Activated CD4-positive, alpha-beta T cell treated with anti-CD3 and anti-CD28 coated beads, Interleukin-2, amount 10 ng/mL, durations not matched to agents 24 days and 14 days (primary cell): ENCODE measurements around the gene OGDH. TPM values are rescaled to one million over a fixed set of nuclear protein-coding genes. Genes with fewer than 3 reads are reported as not detected.

Experiments used
- DNase-seq: peaks from one replicate; pipeline ENCODE4 v3.0.0; 2022
- H3K27ac Mint-ChIP-seq: one replicate; pipeline ENCODE4 v1.8.0; 2022; ENCODE audit warnings: mild to moderate bottlenecking, mixed read lengths
- H3K27me3 Mint-ChIP-seq: one replicate; pipeline ENCODE4 v1.8.0; 2022; ENCODE audit warnings: mixed read lengths
- H3K36me3 Mint-ChIP-seq: one replicate; pipeline ENCODE4 v1.8.0; 2022; ENCODE audit warnings: low read depth, mild to moderate bottlenecking, mixed read lengths
- H3K4me1 Mint-ChIP-seq: one replicate; pipeline ENCODE4 v1.8.0; 2021; ENCODE audit warnings: mixed read lengths
- H3K4me3 Mint-ChIP-seq: one replicate; pipeline ENCODE4 v1.8.0; 2022; ENCODE audit warnings: mild to moderate bottlenecking, moderate library complexity, mixed read lengths
- H3K9me3 Mint-ChIP-seq: one replicate; pipeline ENCODE4 v1.8.0; 2021; ENCODE audit warnings: mixed read lengths
- intact Hi-C: fragments of 100-400 bp; cut with micrococcal nuclease; formaldehyde crosslinking; loops from one replicate; pipeline ENCODE4 v1.15.1; 2023
- total RNA-seq: library from RNA; stranded (reverse); gene quantifications from 2 replicates; pipeline ENCODE4 v1.2.3, GENCODE V29; 2022

The OGDH gene
- total RNA-seq, 1 donor from 2014 or later, result 102 TPM

DNA sequence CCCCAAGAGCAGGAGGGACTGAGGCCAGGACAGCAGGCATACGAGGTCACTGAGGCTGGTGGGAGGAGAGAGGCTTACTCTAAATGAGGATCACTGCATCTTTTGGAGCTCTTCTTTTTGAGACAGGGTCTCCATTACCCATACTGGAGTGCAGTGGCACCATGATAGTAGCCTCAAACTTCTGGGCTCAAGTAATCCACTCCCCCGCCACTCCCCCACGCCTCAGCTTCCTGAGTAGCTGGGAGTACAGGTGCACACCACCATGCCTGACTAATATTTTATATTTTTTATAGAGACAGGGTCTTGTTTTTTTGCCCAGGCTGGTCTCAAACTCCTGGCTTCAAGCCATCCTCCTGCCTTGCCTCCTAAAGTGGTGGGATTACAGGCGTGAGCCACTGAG is 25.8 kb downstream of the OGDH start:
- peak overlapping the region; percentile 51 for H3K4me3 Mint-ChIP-seq
- no peak for DNase-seq
- peaks cover 46% of the 10 kb centered on the region for H3K36me3 Mint-ChIP-seq
- no peaks in the 10 kb centered on the region for H3K27me3 Mint-ChIP-seq
- H3K27ac Mint-ChIP-seq, result peak overlapping the region; percentile 81
- H3K4me1 Mint-ChIP-seq, result peaks cover 64% of the 10 kb centered on the region
- H3K9me3 Mint-ChIP-seq, result no peaks in the 10 kb centered on the region
- intact Hi-C loops, result no loop called here

DNA sequence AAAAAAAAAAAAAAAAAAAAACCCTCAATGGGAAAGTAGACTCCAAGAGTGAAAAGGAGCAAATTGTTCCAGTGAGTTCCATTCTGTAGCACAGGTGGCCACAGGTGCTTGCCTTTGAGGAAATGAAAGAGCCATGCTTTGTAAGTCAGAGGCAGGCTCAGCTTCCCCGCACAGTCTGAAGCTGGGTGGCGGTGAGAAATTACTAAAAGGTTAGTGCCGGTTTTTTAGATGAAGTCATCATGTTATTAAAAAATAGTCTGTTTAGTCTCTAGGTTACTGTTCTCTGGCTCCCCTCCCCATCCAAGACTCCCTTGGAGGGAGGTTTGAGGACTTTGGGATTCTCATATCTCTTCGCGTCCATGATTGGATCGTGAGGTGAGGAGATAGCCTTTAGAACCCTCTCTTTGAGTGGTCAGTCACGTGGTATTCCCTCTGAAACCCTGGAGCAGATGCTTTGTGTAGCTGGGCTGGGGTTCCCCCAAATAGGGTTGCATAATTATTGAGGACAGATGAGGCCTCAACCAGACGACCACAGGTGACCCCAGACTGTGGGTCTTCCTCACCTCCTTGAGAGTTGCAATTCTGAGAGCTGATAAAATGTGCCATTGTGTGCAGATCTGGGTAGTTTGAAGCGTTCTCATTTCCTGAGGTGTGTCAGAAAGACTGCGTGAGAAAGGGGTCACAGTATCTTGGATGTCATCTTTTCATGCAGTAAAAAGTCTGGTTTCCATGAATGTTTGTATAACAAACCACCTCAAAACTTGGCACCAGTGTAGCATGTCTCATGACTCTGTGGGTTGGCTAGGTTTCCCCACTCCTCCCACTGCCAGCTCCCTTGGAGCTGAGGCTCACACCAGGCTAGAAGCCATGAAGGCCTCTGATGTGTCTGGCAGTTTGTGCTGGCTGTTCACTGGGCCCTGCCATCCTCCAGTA is 27.1 kb downstream of the OGDH start:
- Mint-ChIP-seq H3K36me3 (peaks cover 50% of the 10 kb centered on the region), H3K9me3 (no peaks in the 10 kb centered on the region), H3K27me3 (no peaks in the 10 kb centered on the region), H3K4me1 (peaks cover 75% of the 10 kb centered on the region), H3K4me3 (peak overlapping the region; percentile 61), H3K27ac (peak overlapping the region; percentile 95)
- intact Hi-C loops, result loop anchor here (1.0 kb wide), 2 partner anchors 11 to 16 kb away; no protein-coding TSS in a partner anchor
- peak; percentile 85 for DNase-seq

DNA sequence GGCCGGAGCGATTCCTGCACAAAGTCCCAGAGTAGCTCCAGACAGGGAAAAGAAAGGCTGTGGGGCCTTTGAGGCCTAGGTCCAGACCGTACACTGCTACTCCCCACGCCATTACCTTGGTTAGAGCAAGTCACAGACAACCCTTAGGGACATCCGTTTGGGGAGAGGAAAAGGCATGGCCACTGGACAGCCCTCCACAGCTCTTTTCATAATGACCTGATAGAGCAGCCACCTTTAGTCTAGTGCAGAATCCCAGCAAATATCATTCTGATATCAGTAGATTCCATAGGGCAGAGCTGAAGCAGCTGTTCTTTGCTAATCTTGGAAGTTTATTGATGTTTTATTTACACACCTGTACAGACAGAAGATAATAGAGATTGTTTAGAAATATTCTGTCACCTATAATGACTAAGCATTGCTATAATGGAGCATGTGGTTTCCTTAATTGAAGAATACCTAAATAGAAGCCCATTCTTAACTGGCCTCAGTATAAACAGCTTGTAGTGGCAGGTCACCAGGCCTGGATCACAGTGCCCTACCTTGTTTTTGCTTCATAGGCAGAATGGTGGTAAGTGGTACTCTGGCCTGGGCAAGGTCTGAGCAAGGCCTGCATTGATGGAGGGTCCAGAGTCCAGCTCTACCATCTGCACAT is 27.9 kb downstream of the OGDH start:
- H3K27me3 Mint-ChIP-seq, result no peaks in the 10 kb centered on the region
- H3K36me3 Mint-ChIP-seq, result peaks cover 48% of the 10 kb centered on the region
- peak overlapping the region; percentile 61 for H3K4me3 Mint-ChIP-seq
- intact Hi-C loops, result no loop called here
- no peak for DNase-seq
- H3K9me3 Mint-ChIP-seq, result no peaks in the 10 kb centered on the region
- H3K4me1 Mint-ChIP-seq, result peaks cover 79% of the 10 kb centered on the region
- H3K27ac Mint-ChIP-seq, result peak overlapping the region; percentile 95

DNA sequence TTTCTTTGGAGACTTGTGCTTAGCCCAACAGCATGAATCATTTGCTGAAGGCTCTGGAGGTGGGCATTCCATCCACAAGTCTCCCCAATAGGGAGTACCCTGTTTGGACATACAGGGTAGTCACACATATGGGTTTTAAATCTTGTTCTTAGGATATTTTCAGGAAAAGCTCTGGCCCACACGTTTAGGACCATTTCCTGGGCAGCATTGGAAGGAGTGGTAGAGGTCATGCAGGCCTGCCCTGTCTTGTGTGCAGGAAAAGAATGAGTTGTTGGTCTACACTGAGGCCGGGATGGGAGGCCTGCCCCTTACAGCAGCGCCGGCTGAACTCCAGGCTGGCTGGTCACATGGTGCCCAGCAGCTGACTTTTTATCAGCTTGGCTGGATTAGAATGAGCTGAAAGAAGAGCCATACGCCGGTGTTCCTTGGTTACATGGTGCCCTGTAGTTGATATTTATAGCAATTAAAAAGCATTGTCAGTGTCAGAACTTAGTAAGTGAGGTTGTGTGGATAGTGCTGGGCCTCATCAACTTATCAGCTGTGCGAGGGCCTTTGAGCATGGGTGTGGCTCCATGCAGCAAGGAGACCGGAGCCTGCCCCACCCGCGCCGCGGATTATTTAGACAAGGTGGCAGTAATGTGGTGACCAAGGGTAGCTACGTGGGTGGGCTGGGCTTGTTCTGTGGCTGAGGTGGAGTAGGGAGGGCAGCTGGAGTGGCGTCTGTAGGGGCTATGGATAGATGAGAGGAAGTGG is 28.6 kb downstream of the OGDH start:
- no peaks in the 10 kb centered on the region for H3K27me3 Mint-ChIP-seq
- no peaks in the 10 kb centered on the region for H3K9me3 Mint-ChIP-seq
- DNase-seq, result no peak
- peaks cover 84% of the 10 kb centered on the region for H3K4me1 Mint-ChIP-seq
- H3K27ac Mint-ChIP-seq, result peak overlapping the region; percentile 95
- H3K4me3 Mint-ChIP-seq, result no peak overlapping the region
- intact Hi-C loops, result no loop called here
- peaks cover 45% of the 10 kb centered on the region for H3K36me3 Mint-ChIP-seq

DNA sequence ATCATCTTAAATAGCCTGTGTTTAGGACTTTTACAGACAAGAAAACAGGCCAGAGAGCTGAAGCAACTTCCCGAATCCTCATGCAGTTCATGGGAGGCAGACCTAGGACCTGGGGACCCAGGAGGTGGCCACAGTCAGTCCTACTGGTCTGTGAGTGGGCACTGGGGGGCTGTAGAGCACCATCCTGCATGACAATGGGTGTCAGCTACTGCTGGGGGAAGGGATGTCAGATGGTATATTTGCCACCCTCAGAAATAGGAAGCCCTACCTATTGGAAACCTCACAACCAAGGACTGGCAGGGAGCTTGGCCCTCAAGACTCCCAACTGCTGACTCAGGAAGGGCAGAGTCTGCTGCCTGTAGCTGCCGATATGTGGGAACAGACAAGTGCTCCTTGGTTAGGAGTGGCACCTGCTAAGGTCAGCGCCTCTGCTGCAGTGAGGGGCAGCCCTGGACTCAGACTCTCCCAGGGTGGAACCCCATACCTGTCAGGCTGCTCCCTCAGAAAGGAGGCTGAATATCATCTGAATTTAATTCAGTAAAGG is 29.7 kb downstream of the OGDH start:
- no peaks in the 10 kb centered on the region for H3K27me3 Mint-ChIP-seq
- H3K27ac Mint-ChIP-seq, result peak overlapping the region; percentile 58
- intact Hi-C loops, result no loop called here
- H3K4me3 Mint-ChIP-seq, result no peak overlapping the region
- H3K36me3 Mint-ChIP-seq, result peaks cover 41% of the 10 kb centered on the region
- no peak for DNase-seq
- peaks cover 80% of the 10 kb centered on the region for H3K4me1 Mint-ChIP-seq
- H3K9me3 Mint-ChIP-seq, result no peaks in the 10 kb centered on the region

DNA sequence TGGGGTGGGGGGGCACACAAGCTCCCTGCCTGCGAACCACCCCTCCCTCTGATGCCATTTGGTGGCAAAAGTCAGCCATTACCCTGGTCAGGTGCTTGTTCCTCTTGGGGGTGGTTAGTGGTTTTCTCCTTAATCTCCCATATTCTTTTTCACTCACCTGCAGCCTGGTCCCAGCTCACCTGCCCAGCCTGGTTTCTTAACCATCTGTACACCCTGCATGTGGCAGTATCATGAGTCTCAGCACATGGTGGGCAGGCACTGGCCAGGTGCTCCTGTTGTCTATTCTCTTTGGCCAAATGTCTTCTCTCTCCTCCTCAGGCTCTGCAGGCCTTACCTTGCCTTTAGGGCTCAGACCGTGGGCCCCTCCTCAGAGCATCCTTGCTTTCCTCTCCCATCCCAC is 30.5 kb downstream of the OGDH start:
- DNase-seq, result no peak
- Mint-ChIP-seq H3K4me1 (peaks cover 77% of the 10 kb centered on the region), H3K36me3 (peaks cover 40% of the 10 kb centered on the region), H3K4me3 (peak overlapping the region; percentile 29), H3K27me3 (no peaks in the 10 kb centered on the region), H3K9me3 (no peaks in the 10 kb centered on the region), H3K27ac (peak overlapping the region; percentile 99)
- intact Hi-C loops, result no loop called here

DNA sequence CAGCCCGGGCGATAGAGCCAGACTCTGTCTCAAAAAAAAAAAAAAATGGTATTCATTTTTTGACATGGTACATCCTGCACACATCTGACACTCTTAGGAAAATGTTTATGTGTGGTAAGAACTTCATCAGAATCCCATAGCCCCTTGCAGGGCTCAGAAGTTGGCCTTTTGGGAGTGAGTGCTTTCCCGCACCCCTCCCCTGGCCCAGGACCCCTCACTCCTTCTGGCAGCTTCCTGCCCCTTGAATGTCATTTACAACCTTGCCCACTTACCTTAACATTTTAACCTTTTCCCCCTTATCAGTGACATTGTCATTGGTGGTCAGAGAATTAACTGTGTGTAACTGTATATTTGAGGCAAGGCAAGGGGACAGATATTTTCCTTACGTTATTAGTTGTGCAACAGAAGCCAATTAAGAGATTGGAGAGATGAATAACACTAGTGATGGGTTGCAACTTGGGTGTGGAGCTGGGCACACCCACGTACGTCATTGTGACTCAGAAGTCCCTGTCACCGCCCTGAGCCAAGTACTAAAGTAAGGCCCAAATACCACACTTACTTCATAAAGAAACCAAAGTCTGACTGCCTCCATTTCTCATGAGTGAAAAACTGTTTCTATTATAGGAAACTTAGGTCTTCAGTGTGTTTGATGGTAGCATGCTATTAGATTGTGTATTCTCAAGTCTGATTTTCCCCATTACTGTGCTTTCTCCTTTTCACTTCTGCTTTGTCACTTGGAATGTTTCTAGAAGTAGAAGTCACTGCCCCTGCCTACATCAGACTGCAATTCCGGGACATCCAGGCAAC is 31.6 kb downstream of the OGDH start:
- DNase-seq, result peak; percentile 92
- H3K27ac Mint-ChIP-seq, result peak overlapping the region; percentile 99
- H3K27me3 Mint-ChIP-seq, result no peaks in the 10 kb centered on the region
- peaks cover 39% of the 10 kb centered on the region for H3K36me3 Mint-ChIP-seq
- peaks cover 73% of the 10 kb centered on the region for H3K4me1 Mint-ChIP-seq
- peak overlapping the region; percentile 82 for H3K4me3 Mint-ChIP-seq
- intact Hi-C loops, result loop anchor here (1.0 to 2.0 kb wide), 9 partner anchors 16 to 558 kb away; partner anchors contain the start of genes H2AZ2, OGDH, PPIA and TMED4
- no peaks in the 10 kb centered on the region for H3K9me3 Mint-ChIP-seq

DNA sequence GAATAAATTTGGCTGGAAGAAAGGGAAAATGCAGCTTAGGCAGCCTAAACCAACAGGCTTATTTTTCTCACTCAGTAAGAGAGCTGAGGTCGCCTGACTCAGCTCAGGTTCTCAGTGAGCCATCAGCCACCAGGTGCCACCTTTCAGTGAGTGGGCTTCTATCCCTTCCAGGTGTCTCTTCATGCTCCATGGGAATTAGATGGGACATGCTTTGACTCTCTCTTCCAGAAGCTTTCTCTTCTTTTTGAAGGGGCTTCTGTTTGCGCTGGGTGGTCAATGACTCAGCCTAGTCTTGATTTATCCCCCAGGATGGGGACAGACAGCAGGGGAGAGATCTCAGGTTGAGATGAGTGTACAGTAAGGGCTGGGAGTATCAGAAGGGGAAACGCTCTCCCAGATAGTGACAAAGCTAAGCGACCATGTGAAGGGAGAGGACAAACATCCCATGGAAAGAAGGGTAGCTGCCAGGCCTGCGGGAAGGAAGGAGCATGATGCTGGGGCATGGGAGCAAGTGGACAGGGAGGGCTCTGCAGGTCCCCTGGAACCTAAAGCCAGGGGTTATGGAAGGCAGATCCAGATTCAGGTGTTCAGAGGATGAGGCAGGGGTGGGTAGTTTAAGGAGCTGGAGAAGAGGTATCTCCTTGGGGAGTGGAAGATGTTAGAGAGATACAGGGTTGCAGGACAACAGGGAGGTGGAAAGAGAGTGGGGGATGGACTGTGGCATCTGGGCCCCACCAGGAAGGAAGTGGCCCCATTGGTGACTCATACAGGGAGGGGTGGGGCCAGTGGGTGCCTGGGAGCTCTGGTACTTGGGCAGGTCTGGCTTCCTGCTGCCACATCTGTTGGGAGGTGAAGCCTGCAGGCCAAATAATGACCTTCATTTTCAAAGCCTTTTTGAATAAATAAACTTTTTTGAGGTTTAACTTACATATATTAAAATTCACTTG is 32.5 kb downstream of the OGDH start:
- Mint-ChIP-seq H3K9me3 (no peaks in the 10 kb centered on the region), H3K27me3 (no peaks in the 10 kb centered on the region), H3K4me3 (peak overlapping the region; percentile 82), H3K27ac (peak overlapping the region; percentile 99), H3K36me3 (peaks cover 36% of the 10 kb centered on the region), H3K4me1 (peaks cover 66% of the 10 kb centered on the region)
- DNase-seq, result peak; percentile 95
- intact Hi-C loops, result loop anchor here (1.0 to 2.0 kb wide), 10 partner anchors 17 to 557 kb away; partner anchors contain the start of genes H2AZ2, OGDH, PPIA and TMED4

DNA sequence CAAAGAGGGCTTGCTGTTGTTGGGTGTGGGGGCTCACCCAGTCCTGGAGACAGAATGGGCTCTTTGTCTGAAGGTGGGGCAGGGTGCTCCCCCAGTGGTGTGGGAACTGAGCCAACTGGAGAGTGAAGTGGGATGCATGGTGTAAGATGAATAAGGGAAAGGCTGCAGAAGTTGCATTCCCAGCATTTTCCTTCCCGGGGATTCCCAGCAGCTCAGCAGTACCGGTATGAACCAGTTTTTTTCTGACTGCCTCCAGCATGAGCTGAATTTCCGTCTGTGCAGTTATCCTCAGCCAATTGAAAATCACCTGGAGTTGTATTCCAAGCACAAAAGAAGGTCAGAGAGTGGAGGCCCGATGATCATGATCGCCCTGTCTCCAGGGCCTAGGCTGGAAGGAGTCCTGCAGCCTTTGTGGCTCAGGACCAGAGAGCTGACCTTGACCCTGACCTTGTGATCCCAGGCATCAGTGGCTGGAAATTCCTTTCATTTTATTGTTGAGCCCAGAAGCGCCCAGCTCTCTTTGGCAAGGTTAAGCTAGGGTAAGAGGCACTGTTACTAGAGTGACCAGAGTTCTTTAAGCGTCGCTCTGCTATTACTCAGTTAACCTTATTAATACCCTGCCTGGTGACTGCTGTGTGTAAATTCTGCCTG is 33.4 kb downstream of the OGDH start:
- Mint-ChIP-seq H3K4me3 (peak overlapping the region; percentile 82), H3K9me3 (no peaks in the 10 kb centered on the region), H3K27me3 (no peaks in the 10 kb centered on the region), H3K36me3 (peaks cover 33% of the 10 kb centered on the region), H3K27ac (peak overlapping the region; percentile 99), H3K4me1 (peaks cover 60% of the 10 kb centered on the region)
- intact Hi-C loops, result loop anchor here (1.0 to 2.0 kb wide), 3 partner anchors 57 to 209 kb away; partner anchors contain the start of genes H2AZ2 and TMED4
- no peak for DNase-seq

DNA sequence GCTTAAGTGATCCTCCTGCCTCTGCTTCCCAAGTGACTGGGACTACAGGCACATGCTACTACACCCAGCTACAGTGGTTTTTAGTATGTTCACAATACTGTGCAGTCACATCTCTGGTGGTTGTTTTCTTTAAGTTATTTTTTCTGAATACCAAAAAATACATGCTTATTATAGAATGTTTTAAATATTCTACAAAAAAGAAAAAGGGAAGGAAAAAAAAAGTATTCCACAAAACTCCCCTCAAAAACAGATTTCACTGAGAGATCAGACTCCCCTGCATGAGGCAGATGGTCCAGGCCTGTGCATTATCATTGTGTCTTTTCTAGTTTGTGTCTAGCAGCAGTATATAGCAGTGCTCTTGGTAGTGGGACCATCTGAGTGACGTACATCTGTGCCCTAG is 36.8 kb downstream of the OGDH start:
- H3K27ac Mint-ChIP-seq, result no peak overlapping the region
- intact Hi-C loops, result no loop called here
- H3K27me3 Mint-ChIP-seq, result no peaks in the 10 kb centered on the region
- peaks cover 31% of the 10 kb centered on the region for H3K36me3 Mint-ChIP-seq
- H3K9me3 Mint-ChIP-seq, result no peaks in the 10 kb centered on the region
- no peak overlapping the region for H3K4me3 Mint-ChIP-seq
- peaks cover 36% of the 10 kb centered on the region for H3K4me1 Mint-ChIP-seq
- no peak for DNase-seq

DNA sequence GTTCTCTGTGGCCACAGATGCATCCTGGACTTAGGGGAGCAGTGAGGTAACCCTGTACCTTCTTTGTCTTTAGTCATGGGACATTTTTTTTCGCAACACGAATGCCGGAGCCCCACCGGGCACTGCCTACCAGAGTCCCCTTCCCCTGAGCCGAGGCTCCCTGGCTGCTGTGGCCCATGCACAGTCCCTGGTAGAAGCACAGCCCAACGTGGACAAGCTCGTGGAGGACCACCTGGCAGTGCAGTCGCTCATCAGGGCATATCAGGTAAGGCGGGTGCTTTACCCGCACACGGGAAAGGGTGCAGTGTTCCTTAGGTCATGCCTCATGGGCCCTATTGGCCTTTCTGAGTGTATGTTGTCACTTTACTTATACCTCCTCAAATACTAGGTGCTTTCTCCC is 38.8 kb downstream of the OGDH start:
- intact Hi-C loops, result no loop called here
- no peaks in the 10 kb centered on the region for H3K9me3 Mint-ChIP-seq
- no peak overlapping the region for H3K4me3 Mint-ChIP-seq
- H3K27me3 Mint-ChIP-seq, result no peaks in the 10 kb centered on the region
- no peak overlapping the region for H3K27ac Mint-ChIP-seq
- peaks cover 18% of the 10 kb centered on the region for H3K4me1 Mint-ChIP-seq
- DNase-seq, result no peak
- H3K36me3 Mint-ChIP-seq, result peaks cover 38% of the 10 kb centered on the region
